ENCODE data around the gene FAM76A.
"Not testable (repeated sequence)": the region's sequence is repeated elsewhere in the genome, so short reads cannot be mapped to it uniquely, and the experiment has no call there.

The FAM76A gene

GRCh38 chr1:27782950-27783349 is 57.2 kb downstream of the FAM76A start:
- no peak for ATAC-seq

- ATAC-seq, result no peak
Observed at GRCh38 chr1:27784700-27785099, 58.9 kb downstream of the FAM76A start.

- ATAC-seq, result no peak
Observed at GRCh38 chr1:27785781-27786455, 60.2 kb downstream of the FAM76A start.

GRCh38 chr1:27787895-27788294 is 62.1 kb downstream of the FAM76A start:
- no peak for ATAC-seq

GRCh38 chr1:27789540-27790041 is 63.8 kb downstream of the FAM76A start:
- no peak for ATAC-seq

- ATAC-seq, result not testable (repeated sequence)
Observed at GRCh38 chr1:27790270-27790669, 64.5 kb downstream of the FAM76A start.

- no peak for ATAC-seq
Observed at GRCh38 chr1:27795601-27796000, 69.8 kb downstream of the FAM76A start.

- peak; percentile 65 to 81 for ATAC-seq
Observed at GRCh38 chr1:27804791-27805190, 79.0 kb downstream of the FAM76A start.

- no peak for ATAC-seq
Observed at GRCh38 chr1:27806758-27807157, 81.0 kb downstream of the FAM76A start.

- ATAC-seq, result no peak
Observed at GRCh38 chr1:27807385-27807784, 81.6 kb downstream of the FAM76A start.

- not testable (repeated sequence) for ATAC-seq
Observed at GRCh38 chr1:27808131-27808530, 82.4 kb downstream of the FAM76A start.

- no peak for ATAC-seq
Observed at GRCh38 chr1:27809883-27810282, 84.1 kb downstream of the FAM76A start.

GRCh38 chr1:27811741-27812500 is 86.2 kb downstream of the FAM76A start:
- ATAC-seq, result peak in 1 of 2 donors; percentile 27

Measured in activated CD4-positive, CD25-positive, alpha-beta regulatory T cell treated with anti-CD3 and anti-CD28 coated beads, Interleukin-2, amount 50 U/mL, for 24 hours (primary cell).